OCI-LY7 (cell line): ENCODE measurements around the gene GRIK2. TPM values are rescaled to one million over a fixed set of nuclear protein-coding genes. Genes with fewer than 3 reads are reported as not detected.

Experiments
- BruUV-seq: library from RNA; stranded (reverse); fragments of 400-500 nt; replicated peaks from 2 replicates; lab custom pipeline; 2021; lab: Mats Ljungman, UMichigan
- CTCF ChIA-PET: fragments of 300-600 bp; sonication (Branson Sonifier 250); formaldehyde crosslinking; loops from one replicate; lab custom pipeline; 2022; ENCODE audit warnings: antibody characterized with exemption; ENCODE audit not compliant: unreplicated experiment; lab: Charles Lee
- POLR2A ChIA-PET: fragments of 300-600 bp; sonication (Branson Sonifier 250); formaldehyde crosslinking; loops from one replicate; lab custom pipeline; 2022; ENCODE audit warnings: antibody characterized with exemption; lab: Charles Lee
- DNase-seq: peaks from one replicate; pipeline ENCODE4 v3.0.0-alpha.2; 2015; ENCODE audit warnings: low spot score
- H2AFZ ChIP-seq: fragments of 200-600 bp; sonication (generic), shearing (Covaris generic); 2 replicates; pipeline ENCODE4 v1.6.1; 2014; ENCODE audit warnings: mild to moderate bottlenecking, antibody characterized with exemption, low read length, moderate library complexity
- H3K27ac ChIP-seq: fragments of 200-600 bp; sonication (generic); 2 replicates; pipeline ENCODE4 v1.5.1; 2014; ENCODE audit warnings: mixed run types, low read depth, mild to moderate bottlenecking, moderate library complexity, low read length, inconsistent platforms; ENCODE audit not compliant: poor library complexity, severe bottlenecking
- H3K36me3 ChIP-seq: fragments of 200-600 bp; sonication (generic); 2 replicates; pipeline ENCODE4 v1.6.1; 2014; ENCODE audit warnings: mild to moderate bottlenecking, antibody characterized with exemption, low read length, moderate library complexity, mixed read lengths; ENCODE audit not compliant: insufficient read depth
- H3K4me1 ChIP-seq: fragments of 200-600 bp; sonication (generic); 2 replicates; pipeline ENCODE4 v1.5.1; 2014; ENCODE audit warnings: mild to moderate bottlenecking, low read length; ENCODE audit not compliant: insufficient read depth, poor library complexity, severe bottlenecking
- H3K4me2 ChIP-seq: fragments of 200-600 bp; sonication (generic); 2 replicates; pipeline ENCODE4 v1.6.1; 2014; ENCODE audit warnings: mild to moderate bottlenecking, low read length
- H3K4me3 ChIP-seq: fragments of 200-600 bp; sonication (generic); 2 replicates; pipeline ENCODE4 v1.5.1; 2014; ENCODE audit warnings: mild to moderate bottlenecking, low read depth, low read length; ENCODE audit not compliant: poor library complexity, severe bottlenecking
- H3K79me2 ChIP-seq: fragments of 200-600 bp; sonication (generic); 2 replicates; pipeline ENCODE4 v1.6.1; 2016; ENCODE audit warnings: low read depth, mild to moderate bottlenecking, low read length, moderate library complexity, mixed read lengths; ENCODE audit not compliant: insufficient read depth
- H3K9me2 ChIP-seq: fragments of 200-600 bp; sonication (generic); 2 replicates; pipeline ENCODE4 v1.6.1; 2016; ENCODE audit warnings: mild to moderate bottlenecking, low read length, mixed read lengths; ENCODE audit not compliant: insufficient read depth
- H3K9me3 ChIP-seq: fragments of 200-600 bp; sonication (generic); 2 replicates; pipeline ENCODE4 v1.6.1; 2014; ENCODE audit warnings: mild to moderate bottlenecking, mixed run types, low read length, mixed read lengths
- H4K20me1 ChIP-seq: fragments of 200-600 bp; sonication (generic); 2 replicates; pipeline ENCODE4 v1.6.1; 2014; ENCODE audit warnings: mild to moderate bottlenecking, antibody characterized with exemption, low read length, moderate library complexity, mixed read lengths; ENCODE audit not compliant: insufficient read depth
- CTCF ChIP-seq: fragments of 200-600 bp; sonication (generic); conservative IDR thresholded peaks from 2 replicates; pipeline ENCODE4 v1.5.1; 2014; ENCODE audit warnings: mild to moderate bottlenecking, antibody characterized with exemption, low read length, moderate library complexity, mixed read lengths
- EZH2phosphoT487 ChIP-seq: fragments of 200-600 bp; sonication (generic); IDR thresholded peaks from 2 replicates; pipeline ENCODE4 v1.6.1; 2018; ENCODE audit warnings: low read depth, borderline replicate concordance, mild to moderate bottlenecking, mixed run types, antibody characterized with exemption, low read length, moderate library complexity, mixed read lengths
- intact Hi-C: fragments of 100-400 bp; cut with micrococcal nuclease; formaldehyde crosslinking; loops from one replicate; pipeline ENCODE4 v1.10.0; 2022; ENCODE audit not compliant: unreplicated experiment
- total RNA-seq, 2 experiments: library from RNA; depleted of rRNA in 1 of 2; stranded (reverse); fragments of >200 nt in 1 of 2; shearing (Covaris generic) in 1 of 2; gene quantifications; 2 replicates each; pipeline ENCODE4 v1.2.3, GENCODE V29; 2014 to 2022

Gene GRIK2
- total RNA-seq, 2 experiments from 2014 or later = not detected

DNA sequence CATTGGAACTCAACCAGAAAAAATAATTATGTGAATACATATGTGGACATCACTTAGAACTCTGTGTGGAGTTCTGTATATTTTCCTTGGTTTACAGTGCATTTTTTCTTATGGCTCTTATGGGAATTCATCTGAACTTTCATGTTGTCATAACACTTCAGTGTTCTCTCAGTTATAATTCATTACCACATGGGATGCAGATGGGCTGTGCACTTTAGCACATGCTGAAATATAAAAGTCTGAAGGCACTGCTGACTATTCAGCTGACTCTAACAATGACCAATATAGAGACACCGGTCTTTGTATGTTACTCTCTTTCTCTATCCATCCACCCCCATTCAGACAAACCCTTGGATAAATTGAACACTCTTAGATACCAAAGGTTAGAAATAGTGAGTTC lies 29.3 kb downstream of the GRIK2 start:
- TF ChIP-seq EZH2phosphoT487 (no peak), CTCF (no peak)
- CTCF ChIA-PET = no interaction called here

DNA sequence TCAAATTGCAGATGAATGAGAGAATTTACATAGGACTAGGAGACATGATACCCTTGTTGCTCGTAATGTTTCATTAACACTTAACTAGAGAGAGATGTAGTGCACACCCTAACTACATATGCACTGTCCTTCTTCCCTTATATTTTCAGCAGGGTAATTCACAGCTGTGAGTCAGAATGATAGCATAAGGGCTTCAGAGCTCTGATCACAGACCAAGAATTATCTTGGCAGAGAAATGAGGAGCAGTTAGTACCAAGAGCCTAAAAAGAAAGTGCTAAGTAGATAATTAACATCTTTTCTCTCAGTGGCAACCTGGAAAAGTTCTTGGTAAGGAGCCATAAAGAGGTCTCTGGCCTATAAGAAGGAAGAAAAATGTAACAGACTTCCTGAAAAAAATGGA lies 35.8 kb downstream of the GRIK2 start:
- no peak for TF ChIP-seq CTCF
- TF ChIP-seq EZH2phosphoT487 = no peak
- POLR2A ChIA-PET = no interaction called here
- no peaks in the 10 kb centered on the region for H3K36me3 ChIP-seq
- CTCF ChIA-PET = no interaction called here
- DNase-seq = no peak
- no peak overlapping the region for H3K4me3 ChIP-seq
- H2AFZ ChIP-seq = no peak overlapping the region
- H3K4me2 ChIP-seq = no peak overlapping the region
- no peaks in the 10 kb centered on the region for H3K79me2 ChIP-seq
- H3K9me2 ChIP-seq = no peaks in the 10 kb centered on the region
- no peaks in the 10 kb centered on the region for H4K20me1 ChIP-seq
- no TSS peak for BruUV-seq
- intact Hi-C loops = no loop called here
- H3K27ac ChIP-seq = no peak overlapping the region
- H3K9me3 ChIP-seq = no peaks in the 10 kb centered on the region
- H3K4me1 ChIP-seq = no peaks in the 10 kb centered on the region

More for the DNA sequence above, 29.3 kb downstream of the GRIK2 start:
- Histone ChIP-seq H3K4me2 (no peak overlapping the region), H3K36me3 (no peaks in the 10 kb centered on the region), H4K20me1 (no peaks in the 10 kb centered on the region), H3K9me3 (no peaks in the 10 kb centered on the region), H3K27ac (no peak overlapping the region), H3K79me2 (no peaks in the 10 kb centered on the region), H2AFZ (no peak overlapping the region), H3K4me1 (no peaks in the 10 kb centered on the region), H3K4me3 (no peak overlapping the region), H3K9me2 (no peaks in the 10 kb centered on the region)
- POLR2A ChIA-PET = no interaction called here
- no peak for DNase-seq
- no TSS peak for BruUV-seq
- intact Hi-C loops = no loop called here

DNA sequence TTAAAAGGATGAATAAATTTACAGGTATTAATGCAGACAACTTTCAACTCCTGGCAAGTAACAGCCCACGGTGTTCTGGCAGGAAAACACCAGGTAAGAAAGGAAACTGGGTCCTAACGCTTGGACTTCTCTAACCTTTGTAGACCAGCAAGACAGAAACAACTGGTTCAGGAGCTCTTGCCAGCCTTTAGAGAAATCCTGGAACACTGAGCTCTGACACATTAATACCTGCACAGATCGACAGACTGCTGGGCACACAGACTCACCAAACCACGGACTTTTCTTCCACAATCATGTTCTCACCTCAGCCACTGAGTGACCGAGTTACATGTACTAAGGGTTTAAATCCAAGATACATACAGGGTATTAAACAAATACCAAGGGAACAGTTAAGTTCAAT lies 36.3 kb downstream of the GRIK2 start:
- DNase-seq = no peak
- Histone ChIP-seq H3K4me1 (no peaks in the 10 kb centered on the region), H3K36me3 (no peaks in the 10 kb centered on the region), H3K27ac (no peak overlapping the region), H3K4me3 (no peak overlapping the region), H2AFZ (no peak overlapping the region), H4K20me1 (no peaks in the 10 kb centered on the region), H3K9me2 (no peaks in the 10 kb centered on the region), H3K9me3 (no peaks in the 10 kb centered on the region), H3K79me2 (no peaks in the 10 kb centered on the region), H3K4me2 (no peak overlapping the region)
- BruUV-seq = no TSS peak
- CTCF ChIA-PET = no interaction called here
- POLR2A ChIA-PET = no interaction called here
- TF ChIP-seq CTCF = no peak
- no peak for TF ChIP-seq EZH2phosphoT487
- intact Hi-C loops = no loop called here
